Cardiac muscle cell (in vitro differentiated cells and primary cell): Measurements from ENCODE around the gene SPATA12. TPM values are rescaled to one million over a fixed set of nuclear protein-coding genes. Genes with fewer than 3 reads are reported as not detected.
"Not testable (repeated sequence)": the region's sequence is repeated elsewhere in the genome, so short reads cannot be mapped to it uniquely, and the experiment has no call there.

Experiments used
- DNase-seq, 2 donors: peaks; one replicate each; pipeline versions ENCODE4 v3.0.0 to v3.0.0-alpha.2; 2010 to 2017; ENCODE audit warnings: low read depth in 1 of 2, low spot score in 1 of 2
- H3K27ac ChIP-seq: fragments of 200-600 bp; sonication (generic); 2 replicates; pipeline ENCODE4 v1.5.1; 2016
- H3K27me3 ChIP-seq: fragments of 200-600 bp; sonication (generic); 2 replicates; pipeline ENCODE4 v1.6.0; 2016; ENCODE audit warnings: control low read depth
- H3K36me3 ChIP-seq: fragments of 200-600 bp; sonication (generic); 2 replicates; pipeline ENCODE4 v1.5.1; 2016; ENCODE audit warnings: control low read depth
- H3K4me1 ChIP-seq: fragments of 200-600 bp; sonication (generic); 2 replicates; pipeline ENCODE4 v1.8.1; 2017; ENCODE audit warnings: low read depth, mild to moderate bottlenecking, mixed run types
- H3K4me3 ChIP-seq: fragments of 200-600 bp; sonication (generic); 2 replicates; pipeline ENCODE4 v1.5.1; 2016; ENCODE audit warnings: mild to moderate bottlenecking
- H3K9me3 ChIP-seq: fragments of 200-600 bp; sonication (generic); 2 replicates; pipeline ENCODE4 v1.5.1; 2017; ENCODE audit warnings: low read depth, mild to moderate bottlenecking, control low read depth
- polyA plus RNA-seq: library from polyadenylated mRNA; unstranded; fragments of >200 nt; fragmentation: Nextera tagmentation; extraction: Ambion mirVana; gene quantifications from 2 replicates; pipeline ENCODE4 v1.2.1, GENCODE V29; 2016
- total RNA-seq: library from RNA; depleted of rRNA; stranded (reverse); fragments of >200 nt; gene quantifications from 2 replicates; pipeline ENCODE4 v1.2.3, GENCODE V29; 2016
- TF ChIP-seq, protein P1 (sequence below): IDR thresholded peaks from 2 replicates; pipeline ENCODE4 v1.5.1; 2012; ENCODE audit warnings: low read depth, mild to moderate bottlenecking, low read length

Gene SPATA12
- total and polyA plus RNA-seq, 2 experiments from 2014 or later: not detected

DNA sequence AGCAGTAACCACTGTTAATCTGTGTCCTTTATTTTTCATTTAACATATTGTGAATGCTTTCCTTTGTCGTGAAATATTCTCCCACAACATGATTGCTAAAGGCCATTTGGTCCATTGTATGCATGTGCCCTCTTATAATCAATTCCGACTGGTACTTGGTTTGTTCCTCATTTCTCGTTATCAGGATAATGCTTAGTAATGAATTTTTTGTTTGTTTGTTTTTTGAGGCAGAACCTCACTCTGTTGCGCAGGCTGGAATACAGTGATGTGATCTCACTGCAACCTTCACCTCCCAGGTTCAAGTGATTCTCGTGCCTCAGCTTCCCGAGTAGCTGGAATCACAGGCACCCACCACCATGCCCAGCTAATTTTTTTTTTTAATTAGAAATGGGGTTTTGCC lies 22.0 kb downstream of the SPATA12 start:
- TF ChIP-seq, protein P1, sequence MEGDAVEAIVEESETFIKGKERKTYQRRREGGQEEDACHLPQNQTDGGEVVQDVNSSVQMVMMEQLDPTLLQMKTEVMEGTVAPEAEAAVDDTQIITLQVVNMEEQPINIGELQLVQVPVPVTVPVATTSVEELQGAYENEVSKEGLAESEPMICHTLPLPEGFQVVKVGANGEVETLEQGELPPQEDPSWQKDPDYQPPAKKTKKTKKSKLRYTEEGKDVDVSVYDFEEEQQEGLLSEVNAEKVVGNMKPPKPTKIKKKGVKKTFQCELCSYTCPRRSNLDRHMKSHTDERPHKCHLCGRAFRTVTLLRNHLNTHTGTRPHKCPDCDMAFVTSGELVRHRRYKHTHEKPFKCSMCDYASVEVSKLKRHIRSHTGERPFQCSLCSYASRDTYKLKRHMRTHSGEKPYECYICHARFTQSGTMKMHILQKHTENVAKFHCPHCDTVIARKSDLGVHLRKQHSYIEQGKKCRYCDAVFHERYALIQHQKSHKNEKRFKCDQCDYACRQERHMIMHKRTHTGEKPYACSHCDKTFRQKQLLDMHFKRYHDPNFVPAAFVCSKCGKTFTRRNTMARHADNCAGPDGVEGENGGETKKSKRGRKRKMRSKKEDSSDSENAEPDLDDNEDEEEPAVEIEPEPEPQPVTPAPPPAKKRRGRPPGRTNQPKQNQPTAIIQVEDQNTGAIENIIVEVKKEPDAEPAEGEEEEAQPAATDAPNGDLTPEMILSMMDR: no peak
- Histone ChIP-seq H3K4me1 (peaks cover 2% of the 10 kb centered on the region), H3K27me3 (peaks cover 3% of the 10 kb centered on the region), H3K4me3 (no peak overlapping the region), H3K27ac (no peak overlapping the region), H3K36me3 (no peaks in the 10 kb centered on the region), H3K9me3 (no peaks in the 10 kb centered on the region)
- no peak for DNase-seq

DNA sequence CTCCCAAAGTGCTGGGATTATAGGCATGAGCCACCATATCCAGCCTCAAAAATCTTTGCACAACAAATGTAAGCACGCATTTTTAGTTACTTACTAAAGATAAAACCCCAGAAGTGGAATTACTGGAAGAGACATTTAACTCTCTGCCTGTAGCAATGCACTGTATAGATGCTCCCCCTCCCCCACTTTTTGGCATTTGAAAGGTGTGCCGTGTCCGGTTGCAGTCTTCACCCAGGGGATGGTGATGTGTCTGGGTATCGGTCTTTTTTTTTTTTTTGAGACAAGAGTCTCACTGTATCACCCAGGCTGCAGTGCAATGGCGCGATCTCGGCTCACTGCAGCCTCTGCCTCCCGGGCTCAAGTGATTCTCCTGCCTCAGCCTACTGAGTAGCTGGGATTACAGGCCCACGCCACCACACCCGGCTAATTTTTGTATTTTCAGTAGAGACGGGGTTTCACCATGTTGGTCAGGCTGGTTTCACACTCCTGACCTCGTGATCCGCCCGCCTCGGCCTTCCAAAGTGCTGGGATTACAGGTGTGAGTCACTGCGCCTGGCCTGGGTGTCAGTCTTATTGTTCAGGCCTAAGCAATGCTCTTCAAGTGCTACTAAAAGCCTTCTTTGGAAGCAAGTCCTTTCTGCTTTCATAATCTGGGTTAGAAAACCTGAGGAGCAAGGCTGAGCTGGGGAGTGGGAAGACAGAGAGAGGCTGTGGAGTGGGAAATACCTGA lies 23.0 kb downstream of the SPATA12 start:
- not testable (repeated sequence) for H3K9me3 ChIP-seq, H3K4me3 ChIP-seq, DNase-seq, H3K27me3 ChIP-seq, H3K4me1 ChIP-seq, H3K27ac ChIP-seq, H3K36me3 ChIP-seq

DNA sequence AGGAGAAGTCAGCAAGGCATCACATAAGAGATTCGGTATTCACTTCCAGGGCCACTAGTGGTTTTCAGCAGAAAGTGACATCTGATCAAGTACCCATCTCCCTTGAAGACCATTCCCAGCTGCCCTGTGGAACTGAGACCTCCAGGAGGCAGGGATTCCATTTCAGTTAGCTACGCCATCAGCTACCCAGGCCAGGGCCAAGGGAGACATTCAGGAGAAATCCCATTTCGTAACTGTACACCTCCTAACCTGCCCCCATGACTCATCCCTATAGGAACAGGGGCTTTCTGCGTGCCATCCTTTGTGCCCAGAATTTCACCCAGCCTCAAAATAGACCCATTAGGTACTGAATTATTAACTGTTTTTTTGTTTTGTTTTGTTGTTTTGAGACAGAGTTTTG lies 24.7 kb downstream of the SPATA12 start:
- TF ChIP-seq, protein P1: no peak
- DNase-seq: no peak

DNA sequence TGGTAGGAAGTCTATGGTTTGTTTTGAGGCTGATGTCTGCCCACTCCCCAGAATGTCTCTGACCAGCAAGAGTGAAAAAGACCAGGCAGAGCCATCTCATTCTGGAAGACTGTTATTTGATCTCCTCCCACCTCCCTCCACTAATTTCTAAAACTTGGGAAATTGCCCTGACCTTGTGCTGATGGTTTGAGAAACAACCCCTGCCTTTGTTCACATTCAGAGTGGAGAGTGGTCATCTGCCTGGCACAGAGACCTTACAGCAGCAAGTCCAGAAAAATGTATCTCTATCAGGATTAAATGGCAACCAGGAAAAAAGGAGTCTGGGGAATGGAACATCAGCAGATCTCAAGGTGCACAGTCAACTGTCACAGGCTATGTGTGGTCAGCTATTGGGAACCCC lies 25.7 kb downstream of the SPATA12 start:
- Histone ChIP-seq H3K9me3 (no peaks in the 10 kb centered on the region), H3K4me1 (no peaks in the 10 kb centered on the region), H3K4me3 (no peak overlapping the region), H3K36me3 (no peaks in the 10 kb centered on the region), H3K27ac (no peak overlapping the region), H3K27me3 (no peaks in the 10 kb centered on the region)
- peak in 1 of 2 donors; percentile 26 for DNase-seq
- TF ChIP-seq, protein P1: no peak

More for the DNA sequence above, 24.7 kb downstream of the SPATA12 start:
- H3K27me3 ChIP-seq: no peaks in the 10 kb centered on the region
- no peak overlapping the region for H3K4me3 ChIP-seq
- no peaks in the 10 kb centered on the region for H3K36me3 ChIP-seq
- no peak overlapping the region for H3K27ac ChIP-seq
- H3K4me1 ChIP-seq: no peaks in the 10 kb centered on the region
- H3K9me3 ChIP-seq: no peaks in the 10 kb centered on the region

DNA sequence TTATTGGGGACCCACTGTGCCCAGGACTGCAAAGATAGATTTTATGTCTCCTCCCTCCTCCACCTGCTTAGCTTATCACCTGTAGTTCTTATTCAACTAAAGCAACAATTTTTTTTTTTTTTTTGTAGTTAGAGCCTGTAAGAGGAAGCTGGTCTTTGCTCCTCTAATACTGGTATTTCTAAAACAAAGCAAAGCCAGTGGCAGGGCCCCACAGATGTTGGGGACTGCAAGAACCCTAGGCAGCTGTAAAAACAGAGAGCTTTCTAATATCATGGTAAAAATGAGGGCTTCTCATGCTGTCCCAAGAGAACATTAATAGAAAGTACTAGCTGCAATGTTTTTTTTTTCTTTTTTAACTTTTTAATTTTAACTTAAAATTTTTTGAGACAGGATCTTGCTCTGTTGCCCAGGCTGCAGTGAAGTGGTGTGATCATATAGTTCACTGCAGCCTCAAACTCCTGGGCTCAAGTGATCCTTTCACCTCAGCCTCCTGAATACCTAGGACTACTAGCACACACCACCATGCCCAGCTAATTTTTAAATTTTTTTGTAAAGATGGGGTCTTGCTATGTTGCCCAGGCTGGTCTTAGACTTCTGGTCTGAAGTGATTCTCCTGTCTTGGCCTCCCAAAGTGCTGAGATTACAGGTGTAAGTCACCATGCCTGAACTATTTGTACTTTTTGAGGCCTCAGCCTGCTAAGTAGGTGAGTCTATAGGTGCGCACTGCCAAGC lies 27.1 kb downstream of the SPATA12 start:
- TF ChIP-seq, protein P1: no peak
- no peaks in the 10 kb centered on the region for H3K9me3 ChIP-seq
- H3K36me3 ChIP-seq: no peaks in the 10 kb centered on the region

DNA sequence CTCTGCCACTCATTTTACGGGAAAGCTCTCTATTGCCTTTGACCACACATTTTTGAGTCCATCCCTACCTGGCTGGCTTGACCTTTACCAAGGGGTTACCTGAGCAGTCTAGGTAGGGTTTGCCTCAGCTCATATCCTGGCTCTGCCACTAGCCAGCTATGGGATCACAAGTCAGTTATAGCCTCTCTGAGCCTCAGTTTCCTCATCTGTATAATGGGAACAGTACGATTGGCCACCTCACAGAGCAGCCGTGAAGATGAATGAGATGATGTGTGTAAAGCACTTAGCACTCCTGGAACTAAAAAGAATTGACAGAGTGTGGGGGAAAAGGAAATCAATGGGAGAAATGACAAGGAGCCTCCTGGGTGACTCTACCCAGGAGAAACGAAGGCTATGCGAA lies 28.0 kb downstream of the SPATA12 start:
- no peaks in the 10 kb centered on the region for H3K36me3 ChIP-seq
- TF ChIP-seq, protein P1: no peak
- no peak overlapping the region for H3K27ac ChIP-seq
- H3K9me3 ChIP-seq: no peaks in the 10 kb centered on the region
- no peak overlapping the region for H3K4me3 ChIP-seq
- DNase-seq: no peak
- H3K27me3 ChIP-seq: no peaks in the 10 kb centered on the region
- H3K4me1 ChIP-seq: no peaks in the 10 kb centered on the region

More for the DNA sequence above, 27.1 kb downstream of the SPATA12 start:
- no peak overlapping the region for H3K27ac ChIP-seq
- no peaks in the 10 kb centered on the region for H3K4me1 ChIP-seq
- DNase-seq: no peak
- no peaks in the 10 kb centered on the region for H3K27me3 ChIP-seq
- no peak overlapping the region for H3K4me3 ChIP-seq
